ENCODE measurements around the gene RIF1.

DNA sequence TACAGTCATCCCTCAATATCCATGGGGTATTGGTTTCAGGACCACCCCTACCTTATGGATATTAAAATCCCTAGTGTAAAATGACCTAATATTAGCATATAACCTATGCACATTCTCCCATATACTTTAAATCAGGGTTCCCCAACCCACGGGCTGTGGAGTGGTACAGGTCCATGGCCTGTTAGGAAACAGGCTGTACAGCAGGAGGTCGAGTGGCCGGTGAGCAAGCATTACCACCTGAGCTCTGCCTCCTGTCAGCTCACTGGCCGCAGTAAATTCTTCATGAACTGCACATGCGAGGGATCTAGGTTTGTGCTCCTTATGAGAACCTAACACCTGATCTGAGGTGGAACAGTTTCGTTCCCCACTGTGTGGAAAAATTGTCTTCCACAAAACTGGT, 73.8 kb downstream of the RIF1 start:
- no peak for TF ChIP-seq POLR2A (IDR thresholded peaks at IDR 0.05)
- TF ChIP-seq, protein P1, sequence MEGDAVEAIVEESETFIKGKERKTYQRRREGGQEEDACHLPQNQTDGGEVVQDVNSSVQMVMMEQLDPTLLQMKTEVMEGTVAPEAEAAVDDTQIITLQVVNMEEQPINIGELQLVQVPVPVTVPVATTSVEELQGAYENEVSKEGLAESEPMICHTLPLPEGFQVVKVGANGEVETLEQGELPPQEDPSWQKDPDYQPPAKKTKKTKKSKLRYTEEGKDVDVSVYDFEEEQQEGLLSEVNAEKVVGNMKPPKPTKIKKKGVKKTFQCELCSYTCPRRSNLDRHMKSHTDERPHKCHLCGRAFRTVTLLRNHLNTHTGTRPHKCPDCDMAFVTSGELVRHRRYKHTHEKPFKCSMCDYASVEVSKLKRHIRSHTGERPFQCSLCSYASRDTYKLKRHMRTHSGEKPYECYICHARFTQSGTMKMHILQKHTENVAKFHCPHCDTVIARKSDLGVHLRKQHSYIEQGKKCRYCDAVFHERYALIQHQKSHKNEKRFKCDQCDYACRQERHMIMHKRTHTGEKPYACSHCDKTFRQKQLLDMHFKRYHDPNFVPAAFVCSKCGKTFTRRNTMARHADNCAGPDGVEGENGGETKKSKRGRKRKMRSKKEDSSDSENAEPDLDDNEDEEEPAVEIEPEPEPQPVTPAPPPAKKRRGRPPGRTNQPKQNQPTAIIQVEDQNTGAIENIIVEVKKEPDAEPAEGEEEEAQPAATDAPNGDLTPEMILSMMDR (IDR thresholded peaks at IDR 0.05), result no peak

Data from sigmoid colon (tissue), 3 donors.